Loucy (cell line): Measurements from ENCODE around the gene L2HGDH.

Experiments used
- H2AFZ ChIP-seq: fragments of 200-600 bp; sonication (generic); 2 replicates; pipeline ENCODE4 v1.6.0; 2016; ENCODE audit warnings: antibody characterized with exemption, mild to moderate bottlenecking, low read length, moderate library complexity
- H3F3A ChIP-seq: fragments of 200-600 bp; 2 replicates; pipeline ENCODE4 v1.6.0; 2016; ENCODE audit warnings: antibody characterized with exemption, low read depth, mild to moderate bottlenecking
- H3K27me3 ChIP-seq: fragments of 200-600 bp; sonication (generic); 2 replicates; pipeline ENCODE4 v1.6.1; 2014; ENCODE audit warnings: low read length, mild to moderate bottlenecking; ENCODE audit not compliant: insufficient read depth, poor library complexity, severe bottlenecking
- H3K36me3 ChIP-seq: fragments of 200-600 bp; sonication (generic); 2 replicates; pipeline ENCODE4 v1.6.1; 2016; ENCODE audit warnings: low read length; ENCODE audit not compliant: insufficient read depth
- H3K4me1 ChIP-seq: fragments of 200-600 bp; sonication (generic); 2 replicates; pipeline ENCODE4 v1.5.1; 2014; ENCODE audit warnings: low read length, mild to moderate bottlenecking; ENCODE audit not compliant: insufficient read depth, poor library complexity, severe bottlenecking
- H3K4me2 ChIP-seq: fragments of 200-600 bp; sonication (generic); 2 replicates; pipeline ENCODE4 v1.6.0; 2014; ENCODE audit warnings: antibody characterized with exemption, low read length, low read depth, mild to moderate bottlenecking; ENCODE audit not compliant: poor library complexity, severe bottlenecking
- H3K4me3 ChIP-seq: fragments of 200-600 bp; sonication (generic); 2 replicates; pipeline ENCODE4 v1.5.1; 2014; ENCODE audit warnings: low read length, mild to moderate bottlenecking, mixed read lengths; ENCODE audit not compliant: poor library complexity, severe bottlenecking
- H3K79me2 ChIP-seq: fragments of 200-600 bp; sonication (generic); 2 replicates; pipeline ENCODE4 v1.6.1; 2014; ENCODE audit warnings: low read length; ENCODE audit not compliant: insufficient read depth
- H3K9ac ChIP-seq: fragments of 200-600 bp; sonication (generic); 2 replicates; pipeline ENCODE4 v1.6.0; 2014; ENCODE audit warnings: mild to moderate bottlenecking, low read depth, low read length, moderate library complexity; ENCODE audit not compliant: poor library complexity, severe bottlenecking
- H3K9me2 ChIP-seq: fragments of 200-600 bp; sonication (generic); replicated peaks from 2 replicates; pipeline ENCODE4 v1.6.1; 2016; ENCODE audit warnings: low read depth, low read length, mixed read lengths
- H3K9me3 ChIP-seq: fragments of 200-600 bp; sonication (generic); 2 replicates; pipeline ENCODE4 v1.6.1; 2014; ENCODE audit warnings: mild to moderate bottlenecking, antibody characterized with exemption, low read length, low read depth; ENCODE audit not compliant: insufficient read depth
- H4K20me1 ChIP-seq: fragments of 200-600 bp; sonication (generic); 2 replicates; pipeline ENCODE4 v1.6.0; 2014; ENCODE audit warnings: antibody characterized with exemption, low read length, mild to moderate bottlenecking; ENCODE audit not compliant: insufficient read depth, poor library complexity, severe bottlenecking
- CTCF ChIP-seq: fragments of 200-600 bp; sonication (generic); conservative IDR thresholded peaks from 2 replicates; pipeline ENCODE4 v1.5.1; 2014; ENCODE audit warnings: mild to moderate bottlenecking, antibody characterized with exemption, low read length
- EZH2phosphoT487 ChIP-seq: fragments of 200-600 bp; IDR thresholded peaks from 2 replicates; pipeline ENCODE4 v1.6.1; 2018; ENCODE audit warnings: antibody characterized with exemption, mild to moderate bottlenecking, moderate library complexity, borderline replicate concordance

Gene L2HGDH

GRCh38 chr14:50344116-50344775 is 32.2 kb upstream of the L2HGDH start:
- Histone ChIP-seq H3K4me3 (no peak overlapping the region), H3K9me2 (no peaks in the 10 kb centered on the region), H3K4me1 (peaks cover 23% of the 10 kb centered on the region), H3K9me3 (no peaks in the 10 kb centered on the region), H3K4me2 (no peak overlapping the region), H2AFZ (no peak overlapping the region), H3K9ac (no peak overlapping the region), H4K20me1 (no peaks in the 10 kb centered on the region), H3K36me3 (no peaks in the 10 kb centered on the region), H3K27me3 (no peaks in the 10 kb centered on the region), H3K79me2 (no peaks in the 10 kb centered on the region), H3F3A (no peaks in the 10 kb centered on the region)
- TF ChIP-seq CTCF (no peak), EZH2phosphoT487 (no peak)

GRCh38 chr14:50343434-50343833 is 31.4 kb upstream of the L2HGDH start:
- Histone ChIP-seq H2AFZ (no peak overlapping the region), H3K9me3 (no peaks in the 10 kb centered on the region), H3K9ac (no peak overlapping the region), H3K79me2 (no peaks in the 10 kb centered on the region), H3K27me3 (no peaks in the 10 kb centered on the region), H3K4me2 (peak overlapping the region; percentile 21), H3F3A (no peaks in the 10 kb centered on the region), H3K36me3 (no peaks in the 10 kb centered on the region), H3K4me3 (no peak overlapping the region), H3K4me1 (peaks cover 23% of the 10 kb centered on the region), H3K9me2 (no peaks in the 10 kb centered on the region), H4K20me1 (no peaks in the 10 kb centered on the region)
- TF ChIP-seq EZH2phosphoT487 (no peak), CTCF (no peak)

GRCh38 chr14:50342221-50343078 is 30.4 kb upstream of the L2HGDH start:
- H3K4me2 ChIP-seq: peak overlapping the region; percentile 21
- no peaks in the 10 kb centered on the region for H4K20me1 ChIP-seq
- no peaks in the 10 kb centered on the region for H3K36me3 ChIP-seq
- H3K4me1 ChIP-seq: peaks cover 20% of the 10 kb centered on the region
- TF ChIP-seq EZH2phosphoT487: no peak
- TF ChIP-seq CTCF: peak; percentile 80
- no peaks in the 10 kb centered on the region for H3K27me3 ChIP-seq
- no peak overlapping the region for H2AFZ ChIP-seq
- peak overlapping the region; percentile 3 for H3K4me3 ChIP-seq
- no peaks in the 10 kb centered on the region for H3K79me2 ChIP-seq
- H3K9me3 ChIP-seq: no peaks in the 10 kb centered on the region
- peak overlapping the region; percentile 3 for H3K9ac ChIP-seq
- no peaks in the 10 kb centered on the region for H3F3A ChIP-seq
- H3K9me2 ChIP-seq: no peaks in the 10 kb centered on the region
